Stimulated activated CD8-positive, alpha-beta memory T cell treated with anti-CD3 and anti-CD28 coated beads, Interleukin-15, amount 100 ng/mL, for 24 hours (primary cell): ENCODE results near the gene FBLIM1.
"Not testable (repeated sequence)": the region's sequence is repeated elsewhere in the genome, so short reads cannot be mapped to it uniquely, and the experiment has no call there.

ENCODE experiments used
- DNase-seq: peaks from one replicate; pipeline ENCODE4 v3.0.0-alpha.2; 2020; ENCODE audit warnings: low read depth

FBLIM1 gene

DNA sequence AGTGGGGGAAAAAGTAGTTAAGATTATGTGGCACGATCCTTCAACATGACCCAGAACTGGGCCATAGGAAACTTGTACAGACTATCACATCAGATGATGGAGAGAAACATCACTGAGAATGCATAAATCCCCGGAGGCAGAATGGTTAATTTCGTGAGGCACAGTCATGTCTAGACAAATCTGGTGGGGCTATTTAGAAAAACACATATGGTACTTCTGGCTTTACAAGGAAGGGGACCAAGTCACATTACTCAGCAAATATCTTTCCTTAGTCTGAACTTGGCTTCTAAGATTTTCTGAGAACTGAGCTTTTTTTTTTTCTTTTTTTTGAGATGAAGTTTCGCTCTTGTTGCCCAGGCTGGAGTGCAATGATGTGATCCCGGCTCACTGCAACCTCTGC, 58.1 kb downstream of the FBLIM1 start:
- DNase-seq, result no peak

DNA sequence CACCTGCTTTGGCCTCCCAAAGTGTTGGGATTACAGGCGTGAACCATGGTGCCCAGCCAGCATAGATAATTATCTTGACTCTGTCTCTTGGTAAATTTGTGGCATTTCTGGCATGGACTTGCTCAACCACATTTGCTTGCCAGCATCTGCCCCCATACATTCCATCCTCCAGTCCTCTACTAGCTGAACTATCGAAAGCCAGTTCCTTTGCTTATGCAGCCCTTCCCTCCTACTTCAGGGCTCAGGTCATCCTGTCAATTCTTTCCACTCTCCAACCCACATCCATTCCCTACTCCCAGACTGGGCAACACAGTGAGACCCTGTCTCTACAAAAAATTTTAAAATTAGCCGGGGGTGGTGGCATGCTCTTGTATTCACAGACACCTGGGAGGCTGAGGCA, 61.9 kb downstream of the FBLIM1 start:
- no peak for DNase-seq

DNA sequence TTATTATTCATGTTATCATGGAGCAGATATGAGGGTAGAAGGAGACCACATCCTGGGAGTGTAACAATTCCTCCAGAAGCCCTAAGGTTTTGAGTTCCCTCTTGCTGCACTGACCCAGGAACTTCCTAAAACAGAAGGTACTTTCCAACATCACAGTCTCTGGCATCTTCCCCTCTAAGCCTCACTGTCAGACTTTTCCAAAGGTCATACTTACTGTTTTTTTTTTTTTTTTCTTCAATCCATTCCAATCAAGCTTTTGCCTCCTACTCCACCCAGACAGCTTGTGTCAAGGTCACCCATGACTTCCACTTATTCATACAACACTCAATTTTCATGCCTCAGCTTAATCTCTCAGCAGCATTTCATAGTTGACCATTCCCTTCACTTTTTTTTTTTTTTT, 67.2 kb downstream of the FBLIM1 start:
- DNase-seq, result no peak

DNA sequence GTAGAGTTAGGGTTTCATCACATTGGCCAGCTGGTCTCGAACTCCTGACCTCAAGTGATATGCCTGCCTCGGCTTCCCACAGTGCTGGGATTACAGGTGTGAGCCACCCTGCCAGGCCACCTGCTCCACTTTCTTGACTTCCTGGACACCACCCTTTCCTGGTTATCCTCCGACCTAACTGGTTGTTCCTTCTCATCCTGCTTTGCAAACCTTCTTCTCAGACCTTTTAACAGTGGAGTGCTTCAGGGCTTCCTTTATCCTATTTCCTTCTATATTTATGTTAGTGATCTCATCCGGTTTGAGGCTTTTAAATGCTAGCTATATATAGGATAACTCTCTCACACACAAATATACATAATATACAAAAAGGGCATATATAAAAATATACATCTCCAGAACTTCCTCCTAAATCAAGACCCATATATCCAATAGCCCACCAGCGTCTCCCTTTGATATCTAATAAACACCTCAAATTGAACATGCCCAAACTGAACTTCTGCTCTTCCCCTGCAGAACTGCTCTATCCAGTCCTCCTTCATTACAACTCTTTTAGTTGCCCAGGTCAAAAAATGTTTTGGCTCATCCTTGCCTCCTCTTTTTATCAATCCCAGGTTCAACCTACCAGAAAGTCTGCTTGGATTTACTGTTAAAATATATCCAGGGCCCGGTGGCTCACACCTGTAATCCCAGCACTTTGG, 68.4 kb downstream of the FBLIM1 start:
- no peak for DNase-seq

DNA sequence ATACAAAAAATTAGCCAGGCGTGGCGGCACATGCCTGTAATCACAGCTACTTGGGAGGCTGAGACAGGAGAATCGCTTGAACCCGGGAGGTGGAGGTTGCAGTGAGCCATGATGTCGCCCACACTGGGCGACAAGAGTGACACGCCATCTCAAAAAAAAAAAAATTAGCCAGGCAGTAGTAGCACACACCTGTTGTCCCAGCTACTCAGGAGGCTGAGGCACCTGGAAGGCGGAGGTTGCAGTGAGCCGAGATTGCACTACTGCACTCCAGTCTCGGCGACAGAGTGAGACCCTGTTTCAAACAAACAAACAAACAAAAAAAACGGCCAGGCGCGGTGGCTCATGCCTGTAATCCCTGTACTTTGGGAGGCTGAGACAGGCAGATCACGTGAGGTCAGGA, 69.0 kb downstream of the FBLIM1 start:
- DNase-seq, result not testable (repeated sequence)

DNA sequence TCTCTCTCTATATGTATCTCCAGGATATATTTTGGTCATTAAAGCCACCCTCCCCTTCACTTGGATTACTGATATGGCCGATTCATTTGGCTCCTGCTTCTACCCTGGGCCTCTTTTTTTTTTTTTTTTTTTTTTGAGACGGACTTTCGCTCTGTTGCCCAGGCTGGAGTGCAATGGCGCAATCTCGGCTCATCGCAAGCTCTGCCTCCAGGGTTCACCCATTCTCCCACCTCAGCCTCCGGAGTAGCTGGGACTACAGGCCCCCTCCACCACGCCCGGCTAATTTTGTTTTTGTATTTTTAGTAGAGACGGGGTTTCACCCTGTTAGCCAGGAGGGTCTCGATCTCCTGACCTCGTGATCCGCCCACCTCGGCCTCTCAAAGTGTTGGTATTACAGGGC, 70.3 kb downstream of the FBLIM1 start:
- not testable (repeated sequence) for DNase-seq

DNA sequence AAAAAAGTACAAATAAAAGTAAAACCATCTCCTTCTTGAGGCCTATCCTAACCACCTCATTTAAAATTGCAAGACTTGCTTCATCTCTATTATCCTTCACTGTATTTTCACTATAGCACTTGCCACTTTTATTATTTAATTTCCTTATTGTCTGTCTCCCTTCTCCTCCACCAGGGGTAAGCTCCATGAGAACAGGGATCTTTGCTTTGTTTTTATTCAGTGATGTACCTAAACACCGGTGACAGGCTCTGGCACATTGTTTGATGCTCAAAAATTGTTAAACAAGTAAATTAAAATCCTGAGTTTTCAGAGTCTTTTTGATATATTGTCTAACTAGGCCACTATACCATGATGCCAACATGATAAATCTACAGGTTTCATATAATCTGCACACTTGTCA, 71.7 kb downstream of the FBLIM1 start:
- DNase-seq, result no peak

DNA sequence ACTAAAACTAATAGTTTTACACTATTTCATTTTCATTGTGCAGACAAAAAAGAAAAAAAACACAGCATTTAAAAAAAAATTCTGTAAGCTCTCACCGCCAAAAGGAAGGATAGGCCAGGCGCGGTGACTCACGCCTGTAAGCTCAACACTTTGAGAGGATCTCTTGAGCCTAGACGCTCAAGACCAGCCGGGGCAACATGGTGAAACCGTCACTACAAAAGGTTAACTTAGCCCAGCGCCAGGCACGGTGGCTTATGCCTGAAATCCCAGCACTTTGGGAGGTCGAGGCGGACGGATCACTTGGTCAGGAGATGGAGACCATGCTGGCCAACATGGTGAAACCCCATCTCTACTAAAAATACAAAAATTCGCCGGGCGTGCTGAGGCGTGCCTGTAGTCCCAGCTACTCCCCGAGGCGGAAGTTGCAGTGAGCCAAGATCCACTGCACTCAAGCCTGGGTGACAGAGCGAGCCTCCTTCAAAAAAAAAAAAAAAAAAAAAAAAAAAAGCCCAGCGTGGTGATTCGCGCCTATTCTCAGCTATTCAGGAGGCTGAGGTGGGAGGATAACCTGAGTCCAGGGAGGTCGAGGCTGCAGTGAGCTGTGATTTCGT, 74.6 kb downstream of the FBLIM1 start:
- DNase-seq, result peak; percentile 23

DNA sequence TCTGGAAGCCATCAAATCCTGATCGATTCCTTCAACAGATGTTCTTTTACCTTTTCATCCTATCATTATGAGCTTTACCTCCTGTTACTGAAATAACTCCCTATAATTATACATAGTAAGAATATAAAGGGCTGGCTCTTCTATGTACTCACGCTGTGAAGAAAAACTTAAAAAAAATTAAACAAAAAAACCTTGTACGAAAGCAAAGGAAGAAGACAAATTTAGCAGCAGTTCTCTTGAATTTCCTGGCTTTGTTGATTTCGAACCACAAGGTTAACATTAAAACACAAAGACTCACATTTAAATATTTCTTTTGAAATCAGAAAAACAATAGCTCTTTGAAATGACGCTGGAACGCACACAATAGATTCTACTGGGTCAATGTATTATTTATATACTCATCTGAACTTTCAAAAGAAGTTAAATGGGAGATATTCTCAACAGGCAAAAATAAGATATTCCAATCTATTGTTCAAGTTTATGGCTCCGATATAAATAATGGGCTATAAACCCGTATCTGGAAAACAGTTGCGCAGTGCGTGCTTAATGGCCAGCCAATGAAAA, 75.3 kb downstream of the FBLIM1 start:
- DNase-seq, result no peak

DNA sequence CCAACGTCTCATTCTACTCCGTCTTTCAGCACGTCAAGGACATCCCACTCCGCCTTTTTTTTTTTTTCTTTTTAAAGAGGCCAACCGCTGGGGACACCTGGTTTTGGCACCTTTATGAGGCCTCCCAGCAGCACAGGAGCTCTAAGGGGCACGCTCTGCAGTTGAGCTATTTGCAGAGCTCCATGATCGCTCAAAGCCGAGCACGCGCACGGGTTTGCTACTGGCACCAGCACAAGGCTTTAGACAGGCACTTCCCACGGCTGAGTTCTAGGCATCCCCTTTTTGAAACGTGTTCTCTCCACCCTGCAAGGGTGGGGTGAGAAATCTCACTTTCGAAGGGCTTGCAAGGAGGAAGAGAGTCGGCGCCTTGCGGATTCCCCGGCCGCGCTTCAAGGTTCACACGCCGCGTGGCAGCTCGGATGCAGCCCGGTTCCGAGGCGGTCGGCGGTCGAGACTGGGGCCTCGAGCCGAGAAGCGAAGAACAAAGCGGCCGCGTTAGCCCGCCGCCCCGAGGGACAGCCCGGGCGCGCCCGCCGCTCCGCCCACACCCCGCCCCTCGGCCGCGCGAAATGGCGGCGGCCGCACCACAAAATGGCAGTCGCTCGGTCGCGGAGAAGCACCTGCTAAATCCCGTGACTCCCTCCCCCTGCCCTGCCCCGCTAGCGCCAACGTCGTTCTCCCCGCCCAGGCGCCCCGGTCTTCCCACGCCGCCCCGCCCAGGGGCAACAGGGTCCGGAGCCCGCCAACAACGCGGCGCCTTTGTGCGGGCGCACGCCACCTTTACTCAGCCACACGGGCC, 76.0 kb downstream of the FBLIM1 start:
- peak; percentile 72 for DNase-seq

DNA sequence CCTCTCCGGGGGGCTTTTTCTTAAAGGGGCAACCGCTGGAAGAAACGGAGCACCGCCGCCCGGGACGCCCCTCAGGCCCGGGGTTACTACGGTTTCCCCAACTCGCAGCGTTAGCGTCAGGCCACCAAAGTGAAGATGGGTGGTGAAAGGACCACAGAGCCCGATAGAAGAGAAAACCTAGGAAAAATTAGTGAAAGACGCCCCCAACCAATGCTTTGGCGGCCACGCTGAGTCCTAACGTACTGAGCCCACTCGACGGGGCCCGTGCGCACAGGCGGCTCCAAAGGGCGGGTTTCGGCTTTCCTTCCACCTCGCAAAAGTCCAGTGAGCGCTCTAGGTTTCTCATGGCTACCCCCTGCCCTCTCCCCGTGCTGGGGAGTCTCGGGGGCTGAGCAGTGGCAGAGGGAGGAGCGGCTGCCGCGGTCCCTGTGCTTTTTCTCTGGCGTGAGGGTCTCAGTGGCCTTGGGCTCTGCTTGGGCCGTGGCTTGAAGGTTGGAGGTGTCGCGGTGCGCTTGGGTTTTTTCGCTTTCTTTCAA, 76.7 kb downstream of the FBLIM1 start:
- peak; percentile 32 for DNase-seq

DNA sequence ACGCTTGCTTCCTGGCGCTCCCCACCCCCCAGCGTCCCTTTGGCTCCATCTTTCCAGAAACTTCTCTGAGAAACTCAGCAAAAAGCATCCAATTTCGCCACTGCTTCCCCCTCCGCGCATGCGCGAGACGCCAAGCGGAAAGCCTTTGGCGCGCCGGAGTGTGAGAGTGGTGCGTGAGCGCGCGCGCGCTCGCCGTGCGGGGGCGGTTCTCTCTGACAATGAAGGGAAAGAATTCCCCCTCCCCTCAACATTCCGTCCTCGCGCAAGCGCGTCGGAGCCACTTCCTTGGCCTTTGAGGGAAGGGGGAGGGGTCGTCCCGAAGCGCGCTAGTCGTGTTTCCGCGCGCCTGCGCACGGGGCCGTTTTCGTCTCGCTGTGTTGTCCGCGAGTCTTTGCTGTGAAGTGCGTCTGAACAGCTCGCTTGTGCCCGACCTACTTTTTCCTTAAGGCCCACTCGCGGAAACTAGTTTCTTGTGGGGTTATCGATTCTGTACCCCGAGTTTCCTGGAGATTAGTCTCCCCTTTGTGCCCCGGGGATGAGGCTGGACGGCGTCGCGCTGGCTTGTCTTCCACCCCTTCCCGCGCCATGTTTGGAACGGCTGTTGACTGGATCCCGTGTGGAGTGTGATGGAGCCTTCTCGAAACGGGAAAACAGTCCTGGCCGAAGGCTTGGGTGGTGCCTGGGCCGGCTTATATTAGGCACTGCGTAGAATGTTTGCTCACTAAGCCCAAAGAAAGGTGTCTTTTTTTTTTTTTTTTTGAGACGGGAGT, 77.3 kb downstream of the FBLIM1 start:
- DNase-seq, result peak; percentile 98
